Endothelial cell of umbilical vein (primary cell): ENCODE measurements around the gene SDSL. TPM values are rescaled to one million over a fixed set of nuclear protein-coding genes. Genes with fewer than 3 reads are reported as not detected.

Experiments
- BruUV-seq: library from RNA; stranded (reverse); fragments of 400-500 nt; replicated peaks from 2 replicates; lab custom pipeline; 2021; lab: Mats Ljungman, UMichigan
- CTCF ChIA-PET: fragments of 300-600, 350-600 bp; sonication (Branson Sonifier 250); formaldehyde crosslinking; loops from one replicate; lab custom pipeline; 2021; ENCODE audit warnings: antibody characterized with exemption, inconsistent platforms; lab: Charles Lee
- POLR2A ChIA-PET: fragments of 300-600, 350-600 bp; sonication (Branson Sonifier 250); formaldehyde crosslinking; loops from one replicate; lab custom pipeline; 2021; ENCODE audit warnings: antibody characterized with exemption, inconsistent platforms; lab: Charles Lee
- DNase-seq: peaks from one replicate; pipeline ENCODE4 v3.0.0-alpha.2; 2011; ENCODE audit warnings: low read depth, low spot score
- FAIRE-seq: peaks from 2 replicates; lab custom pipeline; 2011; peaks lifted over from hg19 to GRCh38; lab: Jason Lieb, UNC
- H2AFZ ChIP-seq: 2 replicates; pipeline ENCODE4 v1.6.0; 2012; ENCODE audit warnings: low read depth, low read length, control low read depth, inconsistent platforms
- H3K27ac ChIP-seq: 2 replicates; pipeline ENCODE4 v1.5.1; 2011; ENCODE audit warnings: low read depth, mild to moderate bottlenecking, control low read depth, low read length, moderate library complexity; ENCODE audit not compliant: insufficient read depth
- H3K27me3 ChIP-seq, 2 experiments: 2 replicates each; pipeline versions ENCODE4 v1.6.0 to v1.6.1; 2011; ENCODE audit warnings: low read length in 2 of 2, mixed read lengths in 1 of 2; ENCODE audit not compliant: control insufficient read depth in 2 of 2, insufficient read depth in 2 of 2
- H3K36me3 ChIP-seq, 2 experiments: 2 replicates in 1 of 2; 3 replicates in 1 of 2; pipeline ENCODE4 v1.5.1; 2011; ENCODE audit warnings: low read length in 2 of 2, mild to moderate bottlenecking in 1 of 2, moderate library complexity in 1 of 2; ENCODE audit not compliant: control insufficient read depth in 2 of 2, insufficient read depth in 2 of 2; ENCODE audit errors: extremely low read depth in 1 of 2
- H3K4me1 ChIP-seq: 3 replicates; pipeline ENCODE4 v1.5.1; 2011; ENCODE audit warnings: mild to moderate bottlenecking, low read length; ENCODE audit not compliant: control insufficient read depth, insufficient read depth; ENCODE audit errors: extremely low read depth
- H3K4me2 ChIP-seq: 2 replicates; pipeline ENCODE4 v1.6.1; 2011; ENCODE audit warnings: low read length, control low read depth, mixed read lengths; ENCODE audit not compliant: insufficient read depth
- H3K4me3 ChIP-seq, 3 experiments: fragments of 200-600 bp in 1 of 3; sonication (generic), shearing (Covaris generic) in 1 of 3; replicated peaks in 1 of 3; 2 replicates each; pipeline ENCODE4 v1.5.1; 2011 to 2016; ENCODE audit warnings: control low read depth in 3 of 3, low read length in 3 of 3, mild to moderate bottlenecking in 2 of 3, inconsistent platforms in 1 of 3, low read depth in 1 of 3, moderate library complexity in 1 of 3; ENCODE audit not compliant: insufficient read depth in 1 of 3
- H3K79me2 ChIP-seq: 2 replicates; pipeline ENCODE4 v1.6.0; 2012; ENCODE audit warnings: low read length, inconsistent platforms; ENCODE audit not compliant: control insufficient read depth, insufficient read depth
- H3K9ac ChIP-seq: replicated peaks from 2 replicates; pipeline ENCODE3; 2011; ENCODE audit warnings: low read length, control low read depth; ENCODE audit not compliant: insufficient read depth; ENCODE audit errors: extremely low read depth
- H3K9me1 ChIP-seq: replicated peaks from 3 replicates; pipeline ENCODE4 v1.6.0; 2011; ENCODE audit warnings: mild to moderate bottlenecking, low read length; ENCODE audit not compliant: control insufficient read depth, insufficient read depth; ENCODE audit errors: extremely low read depth
- H3K9me3 ChIP-seq: replicated peaks from 2 replicates; pipeline ENCODE4 v1.5.1; 2012; ENCODE audit warnings: low read length, inconsistent platforms; ENCODE audit not compliant: control insufficient read depth, insufficient read depth
- H4K20me1 ChIP-seq: replicated peaks from 2 replicates; pipeline ENCODE3; 2011; ENCODE audit warnings: mild to moderate bottlenecking, low read length; ENCODE audit not compliant: control insufficient read depth, insufficient read depth; ENCODE audit errors: extremely low read depth
- CTCF ChIP-seq, 2 donors: IDR thresholded peaks; 1 replicate in 1 of 2; 2 replicates in 1 of 2; pipeline ENCODE4 v1.5.1; 2011; ENCODE audit warnings: low read length in 2 of 2, mild to moderate bottlenecking in 2 of 2, moderate library complexity in 2 of 2, control low read depth in 1 of 2, inconsistent platforms in 1 of 2, low read depth in 1 of 2; ENCODE audit not compliant: insufficient read depth in 1 of 2; ENCODE audit errors: extremely low read depth in 1 of 2
- EZH2 ChIP-seq: IDR thresholded peaks from 2 replicates; pipeline ENCODE4 v1.6.1; 2012; ENCODE audit warnings: borderline replicate concordance, low read depth, mild to moderate bottlenecking, moderate library complexity, low read length, inconsistent platforms; ENCODE audit not compliant: severe bottlenecking
- FOS ChIP-seq: IDR thresholded peaks from 2 replicates; pipeline ENCODE4 v1.6.1; 2011; ENCODE audit warnings: mild to moderate bottlenecking, low read length, moderate library complexity, borderline replicate concordance; ENCODE audit not compliant: insufficient read depth
- GATA2 ChIP-seq: IDR thresholded peaks from 2 replicates; pipeline ENCODE4 v1.7.0; 2011; ENCODE audit warnings: low read depth, mild to moderate bottlenecking, moderate library complexity, mixed read lengths, low read length; ENCODE audit not compliant: insufficient read length, insufficient read depth
- JUN ChIP-seq: IDR thresholded peaks from 2 replicates; pipeline ENCODE4 v1.6.1; 2011; ENCODE audit warnings: borderline replicate concordance, low read depth; ENCODE audit not compliant: insufficient read length, insufficient read depth
- MYC ChIP-seq: IDR thresholded peaks from one replicate; pipeline ENCODE4 v1.6.1; 2011; ENCODE audit warnings: mild to moderate bottlenecking, low read depth, low read length
- POLR2A ChIP-seq: IDR thresholded peaks from 2 replicates; pipeline ENCODE4 v1.6.1; 2012; ENCODE audit warnings: low read depth, mild to moderate bottlenecking, control low read depth, low read length
- POLR2AphosphoS5 ChIP-seq: IDR thresholded peaks from 2 replicates; pipeline ENCODE4 v1.6.1; 2012; ENCODE audit warnings: low read depth, mild to moderate bottlenecking, control low read depth, low read length, moderate library complexity; ENCODE audit not compliant: insufficient read depth
- dilution Hi-C: fragments of 300-500 bp; cut with MboI; formaldehyde crosslinking; loops from one replicate; pipeline ENCODE4 v1.15.0; 2019; ENCODE audit warnings: low sequenced_read_pairs; ENCODE audit not compliant: extremely low pct_ligation_motif_present
- intact Hi-C: fragments of 100-400 bp; cut with micrococcal nuclease; formaldehyde crosslinking; loops from one replicate; pipeline ENCODE4 v1.10.0; 2022
- polyA plus RNA-seq, 4 experiments: library from polyadenylated mRNA; depleted of rRNA in 3 of 4; stranded (reverse) in 3 of 4; unstranded in 1 of 4; fragments of >200 nt; gene quantifications; 2 replicates each; pipeline versions ENCODE4 v1.2.1 to v1.2.3, GENCODE V29; 2011 to 2012; ENCODE audit warnings: missing spikeins in 1 of 4
- total RNA-seq: library from RNA; stranded (reverse); gene quantifications from 2 replicates; pipeline ENCODE4 v1.2.3, GENCODE V29; 2021
- TF ChIP-seq, protein P1 (sequence below): IDR thresholded peaks from 2 replicates; pipeline ENCODE4 v1.6.1; 2011; ENCODE audit not compliant: insufficient read depth, insufficient read length

SDSL gene
- total and polyA plus RNA-seq, 2 donors (not counting 3 experiments of a cell fraction or from before 2014, with no cell fraction given), result 5.7 to 16.9 TPM

DNA sequence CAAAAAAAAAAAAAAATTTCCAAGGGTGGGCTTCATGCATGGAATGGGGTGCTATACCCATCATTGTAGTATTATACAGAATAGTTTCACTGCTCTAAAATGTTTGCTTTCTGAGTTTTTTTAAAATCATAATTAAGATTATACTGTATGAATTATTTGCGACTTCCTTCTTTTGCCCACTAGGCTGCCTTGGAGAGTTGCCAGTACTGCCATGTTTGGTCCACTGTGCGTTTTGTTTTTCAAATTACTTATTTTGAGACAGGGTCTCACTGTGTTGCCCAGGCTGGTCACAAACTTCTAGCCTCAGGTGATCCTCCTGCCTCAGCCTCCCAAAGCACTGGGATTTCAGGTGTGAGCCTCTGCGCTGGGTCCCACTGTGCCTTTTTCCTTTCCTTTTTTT lies 43.9 kb upstream of the SDSL start:
- Histone ChIP-seq H4K20me1 (no peaks in the 10 kb centered on the region), H3K9ac (no peak overlapping the region), H3K27ac (no peak overlapping the region), H3K27me3 (no peaks in the 10 kb centered on the region), H3K36me3 (peaks cover 0 to 10% of the 10 kb centered on the region in 2 experiments), H3K79me2 (no peaks in the 10 kb centered on the region), H3K4me2 (no peak overlapping the region), H3K4me1 (no peaks in the 10 kb centered on the region), H3K9me1 (no peaks in the 10 kb centered on the region), H3K9me3 (no peaks in the 10 kb centered on the region), H2AFZ (no peak overlapping the region), H3K4me3 (no peak overlapping the region)
- ChIA-PET POLR2A (no interaction called here), CTCF (interaction anchor here (0.7 to 1.5 kb wide), 2 partner anchors 15 to 43 kb away, joined by 3 read pairs; no protein-coding TSS in a partner anchor)
- DNase-seq (no peak), FAIRE-seq (no peak)
- TF ChIP-seq JUN, result no peak
- TF ChIP-seq POLR2AphosphoS5, result no peak
- no peak for TF ChIP-seq POLR2A
- TF ChIP-seq EZH2, result no peak
- no peak for TF ChIP-seq MYC
- TF ChIP-seq CTCF (IDR thresholded peaks at IDR 0.05; ENCODE audit: extremely low read depth in 1 of 2, insufficient read depth in 1 of 2, low read depth in 1 of 2, low read length in 2 of 2), result no peak
- no peak for TF ChIP-seq GATA2
- TF ChIP-seq, protein P1, sequence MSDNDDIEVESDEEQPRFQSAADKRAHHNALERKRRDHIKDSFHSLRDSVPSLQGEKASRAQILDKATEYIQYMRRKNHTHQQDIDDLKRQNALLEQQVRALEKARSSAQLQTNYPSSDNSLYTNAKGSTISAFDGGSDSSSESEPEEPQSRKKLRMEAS, result no peak
- TF ChIP-seq FOS, result no peak
- intact Hi-C loops (no loop called here), dilution Hi-C loops (no loop called here)
- no TSS peak for BruUV-seq
